Measurements from ENCODE around the gene SYT6.

DNA sequence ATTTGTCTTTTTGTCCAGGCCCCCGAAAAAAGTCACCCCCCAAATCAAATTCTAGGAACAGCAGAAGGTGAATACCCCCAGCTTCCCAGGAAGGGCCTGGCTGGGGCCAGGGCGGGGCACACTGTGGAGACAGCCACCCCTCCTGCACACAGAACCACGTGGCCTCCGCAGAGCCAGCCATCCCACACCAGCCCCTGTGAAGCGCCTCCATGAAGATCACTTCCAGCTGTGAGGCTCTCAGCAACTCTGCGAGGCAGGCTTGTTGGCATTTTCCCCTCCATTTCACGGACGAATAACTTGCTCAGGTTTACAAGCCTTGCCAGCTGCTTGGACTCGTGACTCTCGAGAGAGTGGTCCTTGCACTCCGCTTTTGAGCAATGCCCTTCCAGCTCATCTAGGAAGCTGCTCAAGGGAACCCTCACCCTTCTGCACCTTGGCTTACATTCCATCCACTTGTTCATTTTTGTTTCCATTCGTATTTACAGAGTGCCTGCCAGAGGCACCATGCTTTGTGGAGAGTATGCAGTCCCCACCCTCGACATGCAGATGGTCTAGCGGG lies 48.2 kb downstream of the SYT6 start:
- TF ChIP-seq, protein P1, sequence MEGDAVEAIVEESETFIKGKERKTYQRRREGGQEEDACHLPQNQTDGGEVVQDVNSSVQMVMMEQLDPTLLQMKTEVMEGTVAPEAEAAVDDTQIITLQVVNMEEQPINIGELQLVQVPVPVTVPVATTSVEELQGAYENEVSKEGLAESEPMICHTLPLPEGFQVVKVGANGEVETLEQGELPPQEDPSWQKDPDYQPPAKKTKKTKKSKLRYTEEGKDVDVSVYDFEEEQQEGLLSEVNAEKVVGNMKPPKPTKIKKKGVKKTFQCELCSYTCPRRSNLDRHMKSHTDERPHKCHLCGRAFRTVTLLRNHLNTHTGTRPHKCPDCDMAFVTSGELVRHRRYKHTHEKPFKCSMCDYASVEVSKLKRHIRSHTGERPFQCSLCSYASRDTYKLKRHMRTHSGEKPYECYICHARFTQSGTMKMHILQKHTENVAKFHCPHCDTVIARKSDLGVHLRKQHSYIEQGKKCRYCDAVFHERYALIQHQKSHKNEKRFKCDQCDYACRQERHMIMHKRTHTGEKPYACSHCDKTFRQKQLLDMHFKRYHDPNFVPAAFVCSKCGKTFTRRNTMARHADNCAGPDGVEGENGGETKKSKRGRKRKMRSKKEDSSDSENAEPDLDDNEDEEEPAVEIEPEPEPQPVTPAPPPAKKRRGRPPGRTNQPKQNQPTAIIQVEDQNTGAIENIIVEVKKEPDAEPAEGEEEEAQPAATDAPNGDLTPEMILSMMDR (conservative IDR thresholded peaks at IDR 0.05) = no peak
- no peak for TF ChIP-seq ZFX (IDR thresholded peaks at IDR 0.05)
